ENCODE data around the gene PRKD3.
A peak's percentile ranks its signal among the peaks of the same experiment; 100 is the strongest.

Gene PRKD3

DNA sequence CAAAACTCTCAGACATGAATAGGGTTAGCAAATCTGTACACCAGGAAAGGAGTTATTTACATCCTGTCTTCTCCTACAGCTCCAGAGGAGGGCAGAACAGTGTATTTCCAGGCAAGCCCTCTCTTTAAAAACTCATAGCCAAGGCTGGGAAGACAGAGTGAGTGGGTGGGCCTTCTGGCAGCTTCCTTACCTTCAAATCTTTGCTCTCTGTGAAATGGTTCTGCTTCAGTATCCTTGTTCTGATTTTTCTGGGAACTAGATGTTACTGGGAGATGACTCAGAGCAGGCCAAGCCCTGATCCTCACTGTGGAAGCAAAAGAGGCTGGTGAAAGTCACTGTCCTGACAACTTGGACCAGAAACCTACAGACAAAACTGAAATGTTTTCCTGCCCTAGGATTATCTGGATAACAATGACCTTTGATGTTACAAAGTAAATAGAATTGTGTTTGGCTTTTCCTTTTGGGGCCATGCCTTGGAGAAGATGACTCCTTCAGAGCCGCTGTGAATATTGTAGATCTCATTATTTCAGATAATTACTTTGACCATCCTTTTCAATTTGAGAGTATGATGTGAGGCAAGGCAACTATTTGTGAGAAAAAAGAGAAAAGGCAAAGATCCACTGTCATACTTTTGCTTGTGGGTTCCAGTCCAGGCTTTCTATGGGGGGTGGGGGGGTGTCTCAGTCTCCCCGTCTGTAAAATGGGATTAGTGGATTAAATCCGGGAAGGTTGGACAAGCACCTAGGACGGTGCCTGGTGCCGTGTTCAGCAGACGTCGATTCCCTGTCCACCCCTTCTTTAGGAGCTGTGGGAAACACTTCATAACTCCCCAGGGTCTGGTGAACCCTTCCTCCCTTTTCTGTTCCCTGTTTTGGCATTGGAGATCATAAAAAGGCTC is 19.2 kb upstream of the PRKD3 start:
- no peak for DNase-seq (ENCODE audit: low read depth in 2 of 2)

DNA sequence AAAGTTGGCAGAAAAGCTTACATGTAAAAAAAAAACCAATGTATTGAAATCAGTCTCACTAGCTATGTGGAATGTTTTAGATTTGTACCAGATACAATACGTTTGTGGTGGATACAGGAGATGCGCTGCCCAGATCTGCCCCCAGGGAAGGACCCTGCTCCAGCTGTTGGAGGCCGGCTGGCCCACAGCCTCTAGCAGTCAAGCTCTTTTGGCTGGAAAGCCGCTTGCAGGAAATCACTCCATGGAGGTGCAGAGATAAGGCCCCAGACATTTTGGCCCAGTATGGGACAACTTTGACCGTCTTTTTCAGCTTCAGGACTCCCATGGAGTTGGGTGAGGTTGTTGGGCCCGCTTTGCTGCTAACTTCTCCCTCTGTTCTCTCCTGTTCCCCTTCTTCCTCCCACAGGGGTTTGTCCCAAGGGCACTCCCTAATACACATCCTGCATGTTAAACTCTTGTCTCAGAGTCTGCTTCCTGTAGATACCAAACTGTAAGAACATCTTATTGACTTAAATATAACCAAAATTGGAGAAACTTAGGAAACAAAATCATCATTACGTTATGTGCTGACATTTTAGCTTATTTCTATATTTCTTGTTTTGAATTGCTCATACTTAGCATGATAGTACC is 18.1 kb upstream of the PRKD3 start:
- DNase-seq (ENCODE audit: low read depth in 2 of 2) = no peak

DNA sequence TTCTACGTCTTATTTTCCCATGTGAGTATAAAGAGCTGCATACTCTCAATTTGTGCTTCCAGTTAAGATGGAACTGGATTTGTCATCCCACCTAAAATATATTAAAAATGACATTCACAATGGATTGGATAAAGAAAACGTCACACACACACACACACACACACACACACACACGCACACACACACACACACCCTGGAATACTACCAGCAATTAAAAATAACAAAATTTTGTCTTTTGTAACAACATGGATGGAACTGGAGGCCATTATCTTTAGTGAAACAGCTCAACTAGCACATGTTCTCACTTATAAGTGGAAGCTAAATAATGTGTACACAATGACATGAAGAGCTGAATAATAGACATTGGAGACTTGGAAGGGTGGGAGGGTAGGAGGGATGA is 16.0 kb upstream of the PRKD3 start:
- DNase-seq (ENCODE audit: low read depth in 2 of 2) = no peak

DNA sequence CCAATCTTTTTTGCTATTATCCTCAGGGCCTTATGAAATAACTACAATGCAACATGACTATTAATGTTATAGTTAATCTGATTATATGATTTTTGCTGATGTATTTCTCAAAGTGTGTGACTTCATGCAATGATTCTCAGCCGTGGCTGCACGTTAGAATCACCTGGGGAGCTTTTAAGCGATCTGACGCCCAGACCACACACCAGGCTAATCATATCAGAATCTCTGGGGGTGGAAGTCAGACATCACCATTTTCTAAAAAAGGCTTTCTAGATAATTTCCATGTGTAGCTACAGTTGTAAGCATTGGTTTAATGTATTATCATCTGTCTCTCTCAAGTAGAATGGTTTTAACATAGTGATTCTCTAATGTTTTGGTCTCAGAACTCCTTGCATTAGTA is 14.3 kb upstream of the PRKD3 start:
- DNase-seq (ENCODE audit: low read depth in 2 of 2) = no peak

DNA sequence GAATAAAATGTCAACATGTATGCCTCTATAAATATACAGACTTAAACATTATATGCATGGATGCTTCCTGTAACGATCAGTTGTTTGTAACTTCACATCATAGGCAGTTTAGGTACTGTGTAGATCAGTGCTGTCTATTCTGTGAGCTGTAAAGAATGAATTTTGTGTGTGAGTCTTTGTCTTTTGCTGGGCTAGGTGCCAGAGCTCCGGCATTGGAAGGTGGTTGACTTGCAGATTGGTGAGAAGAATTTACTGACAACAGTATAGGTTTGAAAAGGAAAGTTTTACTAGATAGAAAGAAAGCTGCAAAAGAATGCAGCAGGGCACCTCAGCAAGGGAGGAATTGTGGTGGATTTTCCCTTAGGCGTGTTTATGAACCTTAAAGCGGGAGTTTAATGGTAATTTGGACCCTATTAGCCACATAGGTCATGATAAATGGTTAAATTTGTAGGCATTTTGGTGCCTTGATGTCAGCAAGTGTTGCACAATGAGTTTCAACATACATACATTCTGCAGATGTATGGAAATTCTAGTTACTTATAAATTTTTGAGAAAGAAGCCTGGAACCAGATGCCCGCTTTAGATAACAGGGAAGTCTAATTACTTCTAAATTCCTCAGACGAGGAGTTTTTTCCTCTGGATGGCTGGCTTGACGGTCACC is 13.1 kb upstream of the PRKD3 start:
- DNase-seq (ENCODE audit: low read depth in 2 of 2) = no peak

DNA sequence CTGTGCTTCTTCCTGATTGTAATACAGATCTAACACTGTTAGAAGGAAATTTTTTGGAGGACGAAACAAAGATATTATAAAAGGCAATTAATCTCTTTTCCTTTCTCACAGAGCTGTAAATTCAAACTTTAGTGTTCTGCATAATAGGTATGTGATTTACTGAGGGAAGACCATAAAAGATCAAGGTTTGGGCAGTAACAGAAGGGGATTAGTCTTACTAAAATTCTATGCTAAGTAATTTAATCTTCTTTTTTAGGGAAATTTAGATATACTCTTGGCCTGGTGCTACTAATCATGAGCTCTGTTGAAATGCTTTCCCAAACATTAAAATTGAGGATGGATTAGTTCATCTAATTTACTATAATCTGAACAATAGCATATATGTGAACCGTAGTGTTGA is 11.0 kb upstream of the PRKD3 start:
- no peak for DNase-seq (ENCODE audit: low read depth in 2 of 2)

DNA sequence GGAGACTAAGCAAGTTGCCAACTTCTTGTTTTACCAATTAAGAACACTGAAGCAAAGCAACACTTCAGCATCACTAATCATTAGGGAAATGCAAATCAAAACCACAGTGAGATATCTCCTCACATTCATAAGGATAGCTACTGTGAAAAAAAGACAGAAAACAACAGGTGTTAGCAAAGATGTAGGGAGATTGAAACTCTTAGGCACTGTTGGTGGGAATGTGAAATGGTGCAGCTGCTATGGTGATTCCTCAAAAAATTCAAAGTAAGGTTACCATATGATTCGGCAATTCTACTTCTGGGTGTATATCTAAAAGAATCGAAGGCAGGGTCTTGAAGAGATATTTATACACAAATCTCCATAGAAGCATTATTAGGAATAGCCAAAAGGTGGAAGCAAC is 8.6 kb upstream of the PRKD3 start:
- DNase-seq (ENCODE audit: low read depth in 2 of 2) = no peak

DNA sequence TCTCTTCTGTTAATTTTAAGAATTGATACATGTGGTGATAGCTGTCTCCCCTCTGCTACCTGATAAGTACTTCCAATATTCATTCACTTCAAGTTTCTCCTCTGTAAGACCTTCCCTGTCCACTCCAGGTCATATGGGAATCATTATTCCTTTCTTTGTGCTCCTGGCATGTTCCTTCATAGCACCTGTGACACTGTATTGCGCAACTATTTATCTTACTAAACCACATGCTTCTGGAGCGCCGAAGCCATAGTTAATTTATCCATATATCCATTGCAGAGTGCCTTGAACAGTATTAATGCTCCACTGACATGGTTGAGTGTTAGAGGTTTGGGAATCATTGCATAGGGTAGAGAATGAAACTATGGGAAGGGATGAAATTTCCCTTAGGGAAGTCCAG is 7.9 kb upstream of the PRKD3 start:
- DNase-seq (ENCODE audit: low read depth in 2 of 2) = no peak

DNA sequence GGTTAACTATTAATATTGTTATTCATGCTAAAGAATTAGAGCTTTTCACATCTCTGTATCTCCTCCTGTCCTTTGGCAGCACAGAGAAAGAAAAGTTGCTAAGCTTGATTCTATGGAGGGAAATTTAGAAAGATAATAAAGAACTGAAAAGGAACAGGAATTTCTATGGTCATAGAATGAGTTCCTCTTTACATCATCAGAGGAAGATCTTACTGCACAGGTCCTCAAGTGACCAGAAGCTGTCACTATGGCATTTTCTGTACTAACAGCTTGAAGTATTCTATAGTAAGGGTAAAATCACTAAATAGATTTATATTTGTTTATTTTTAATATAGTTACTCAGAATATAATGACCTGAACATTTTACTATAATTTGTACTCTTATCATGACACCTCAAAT is 6.0 kb upstream of the PRKD3 start:
- no peak for DNase-seq (ENCODE audit: low read depth in 2 of 2)

DNA sequence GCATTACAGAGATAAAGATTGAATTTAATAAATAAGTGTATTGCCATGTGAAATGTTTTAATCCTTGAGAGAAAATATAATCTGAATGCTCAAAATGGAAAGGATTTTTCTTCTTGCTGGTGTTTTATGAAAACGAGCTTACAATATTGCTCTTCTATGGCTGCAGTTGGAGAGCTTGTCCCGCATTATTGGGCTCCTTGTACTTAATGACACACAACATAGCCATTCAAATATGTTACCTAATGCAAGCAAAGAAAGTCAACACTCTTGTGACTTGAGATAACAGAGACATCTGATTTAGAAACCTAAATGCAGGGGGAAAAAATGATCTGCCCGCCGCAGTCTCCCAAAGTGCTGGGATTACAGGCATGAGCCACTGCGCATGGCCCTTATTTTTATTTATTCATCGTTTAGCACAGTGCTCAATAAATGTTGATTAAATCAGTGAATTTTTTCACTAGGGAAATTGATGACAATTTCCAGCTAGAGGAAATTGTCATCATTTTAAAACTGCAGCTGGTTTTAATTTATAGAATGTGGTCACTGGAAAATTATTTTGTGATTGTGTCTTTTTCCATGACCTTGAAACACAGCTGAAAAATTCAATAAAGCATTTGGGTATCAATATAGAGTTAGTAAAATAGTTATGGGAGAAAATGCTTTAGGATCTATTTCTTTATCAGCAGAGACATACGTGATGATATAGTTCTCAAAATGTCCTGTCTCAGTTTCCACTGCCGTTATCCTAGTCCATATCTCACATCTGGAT is 2.4 kb upstream of the PRKD3 start:
- no peak for DNase-seq (ENCODE audit: low read depth in 2 of 2)

DNA sequence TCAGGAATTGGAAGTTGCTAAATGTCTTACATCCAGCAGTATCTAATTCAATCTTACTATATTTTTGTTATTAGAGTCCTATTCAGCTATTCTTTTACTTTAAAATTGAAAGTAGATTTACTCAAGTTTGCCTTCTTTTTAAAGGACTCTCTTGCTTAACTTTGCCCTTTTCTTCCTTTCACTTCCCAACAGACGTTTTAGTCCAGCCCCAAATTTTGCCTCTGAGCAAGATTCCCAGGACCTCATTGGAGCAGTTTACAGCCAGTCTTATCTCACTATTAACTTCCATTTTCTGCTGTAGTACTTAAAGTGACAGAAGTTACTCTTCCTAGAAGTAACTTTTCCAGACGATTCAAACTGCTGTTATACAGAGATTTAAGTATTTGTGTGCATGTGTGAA is 1.7 kb upstream of the PRKD3 start:
- no peak for DNase-seq (ENCODE audit: low read depth in 2 of 2)

DNA sequence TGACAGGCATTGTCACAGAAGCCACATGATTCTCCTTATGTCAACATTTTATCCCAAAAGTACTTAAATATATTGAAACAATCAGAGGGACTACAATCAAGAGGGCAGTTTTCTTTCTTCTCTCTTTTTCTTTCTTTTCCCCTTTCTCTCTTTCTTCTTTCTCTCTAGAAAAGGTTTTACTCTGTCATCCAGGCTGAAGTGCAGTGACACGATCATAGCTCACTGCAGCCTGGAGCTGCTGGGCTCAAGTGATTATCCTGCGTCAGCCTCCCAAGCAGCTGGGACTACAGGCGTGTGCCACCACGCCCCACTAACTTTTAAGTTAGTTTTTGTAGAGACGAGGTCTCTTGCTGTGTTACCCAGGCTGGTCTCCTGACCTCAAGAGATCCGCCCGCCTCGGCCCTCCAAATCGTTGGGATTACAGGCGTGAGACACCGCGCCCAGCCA is 1.0 kb upstream of the PRKD3 start:
- DNase-seq (ENCODE audit: low read depth in 2 of 2) = no peak

DNA sequence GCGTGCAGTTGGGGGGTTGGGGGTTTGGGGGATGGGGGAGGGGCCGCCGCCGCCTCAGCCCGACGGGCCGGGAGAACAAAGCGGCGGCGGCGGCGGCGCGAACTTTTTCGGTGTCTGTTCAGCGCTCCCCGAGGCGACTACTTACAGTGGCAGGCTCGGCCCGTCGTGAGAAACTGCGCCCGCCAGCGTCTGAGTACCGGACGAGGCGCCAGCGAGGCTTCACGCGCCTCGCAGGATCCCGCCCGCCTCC is 172 bp downstream of the PRKD3 start:
- peak in 1 of 2 donors; percentile 29 for DNase-seq (ENCODE audit: low read depth in 2 of 2)

DNA sequence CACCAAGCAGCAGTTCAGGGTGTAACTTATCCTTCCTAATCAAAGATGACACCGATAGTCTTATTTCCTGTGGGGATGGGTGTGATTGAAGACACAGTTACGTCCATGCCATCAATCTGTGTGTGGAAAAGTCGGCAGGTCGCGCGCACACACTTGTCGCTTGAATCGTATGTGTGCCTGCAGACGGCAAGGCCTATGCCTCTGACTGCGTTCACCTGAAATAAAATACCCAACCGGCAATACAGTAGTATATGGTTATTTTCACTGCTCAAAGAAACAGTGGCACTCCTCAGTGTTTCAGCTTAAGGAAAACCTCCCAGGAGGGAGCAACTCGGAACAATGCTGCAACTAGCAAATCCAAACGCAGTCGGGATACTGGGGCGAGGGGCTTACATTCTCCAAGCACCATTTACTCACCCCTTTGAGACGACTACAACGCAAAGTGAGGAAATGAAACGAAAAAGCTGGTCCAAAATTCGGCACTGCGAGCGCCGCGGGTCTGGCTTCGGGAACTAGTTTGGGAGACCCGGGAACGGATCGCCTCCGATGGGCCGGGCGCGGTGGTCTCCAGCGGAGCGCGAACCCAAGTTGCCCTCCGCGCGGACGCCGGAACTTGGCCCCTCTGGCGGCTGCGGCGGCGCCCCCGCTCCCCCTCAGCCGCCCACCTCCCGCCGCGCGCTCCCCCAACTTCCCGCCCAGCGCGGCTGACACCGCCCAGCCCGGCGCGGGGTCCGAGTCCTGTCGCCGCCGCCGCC is 675 bp downstream of the PRKD3 start:
- no peak for DNase-seq (ENCODE audit: low read depth in 2 of 2)

DNA sequence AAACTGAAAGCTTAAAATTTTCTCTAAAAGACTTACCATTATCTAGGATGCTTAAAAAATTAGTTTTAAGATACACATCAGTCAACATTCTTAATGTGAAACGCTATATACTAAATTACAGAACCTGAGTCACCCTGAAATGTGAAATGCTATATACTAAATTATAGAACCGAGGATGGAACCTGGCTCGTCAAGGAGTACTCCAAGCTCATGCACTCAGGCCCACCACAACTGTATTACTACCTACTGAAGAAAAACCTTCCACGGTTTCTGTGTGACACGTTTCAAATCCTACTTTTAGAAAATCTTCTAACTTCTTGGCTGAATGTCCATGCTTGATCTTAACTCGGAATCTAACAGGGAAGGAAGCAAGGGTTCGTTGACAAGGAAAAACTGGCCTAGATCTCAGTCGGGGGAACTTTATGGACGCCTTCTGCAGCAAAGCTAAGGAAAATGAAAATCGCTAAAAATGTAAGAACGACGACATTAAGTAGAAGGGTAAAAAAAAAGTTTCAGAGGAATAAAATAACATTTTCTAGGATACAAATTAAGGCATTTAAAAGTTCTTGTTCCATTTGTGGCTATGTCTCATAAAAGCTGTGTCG is 1.4 kb downstream of the PRKD3 start:
- no peak for DNase-seq (ENCODE audit: low read depth in 2 of 2)

DNA sequence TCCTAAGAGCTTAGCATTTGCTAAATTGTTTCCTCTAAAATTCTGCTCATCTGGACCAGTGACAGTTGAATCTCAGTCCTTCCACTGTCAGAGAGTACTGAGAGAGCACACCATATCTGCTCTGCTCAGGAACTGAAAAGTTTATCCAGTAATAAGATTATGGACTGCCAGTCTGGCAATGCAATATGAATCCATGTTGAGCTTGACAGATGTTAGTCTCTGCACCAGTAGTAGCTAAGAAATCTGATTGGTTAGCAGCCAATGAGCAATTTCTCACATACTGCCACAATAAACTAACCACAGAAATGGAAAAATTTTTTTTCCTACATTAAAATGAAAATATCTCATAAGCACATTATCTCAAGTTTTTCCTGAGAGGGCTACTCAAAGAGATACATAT is 2.3 kb downstream of the PRKD3 start:
- DNase-seq (ENCODE audit: low read depth in 2 of 2) = no peak

DNA sequence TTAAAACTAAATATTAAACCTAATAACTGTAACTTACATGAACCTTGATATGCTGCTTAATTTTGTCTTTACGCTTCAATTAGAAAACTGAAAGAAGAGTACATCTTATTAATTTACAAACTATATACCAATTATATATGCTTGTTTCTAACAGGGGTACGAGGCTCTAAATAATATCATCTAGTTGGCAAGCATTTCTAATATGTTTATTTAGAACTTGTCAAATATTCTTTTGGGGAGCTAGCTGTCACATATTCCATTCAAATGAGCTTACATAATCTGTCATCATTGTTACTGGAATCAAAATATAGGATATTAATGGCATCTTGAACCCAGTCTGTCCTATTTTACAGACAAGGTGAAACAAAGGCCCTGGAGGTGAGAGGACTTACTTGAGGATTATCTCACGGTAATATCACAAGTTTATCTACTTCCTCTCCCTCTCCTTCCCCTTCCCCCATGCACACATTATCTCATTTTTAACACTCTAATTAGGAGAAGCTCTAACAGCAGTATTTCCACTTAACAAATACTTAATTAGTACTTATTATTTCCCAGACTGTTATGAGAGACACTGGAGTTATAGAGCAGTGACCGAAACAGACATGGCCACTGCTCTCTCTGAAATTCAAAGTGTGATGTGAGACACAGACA is 3.5 kb downstream of the PRKD3 start:
- no peak for DNase-seq (ENCODE audit: low read depth in 2 of 2)

DNA sequence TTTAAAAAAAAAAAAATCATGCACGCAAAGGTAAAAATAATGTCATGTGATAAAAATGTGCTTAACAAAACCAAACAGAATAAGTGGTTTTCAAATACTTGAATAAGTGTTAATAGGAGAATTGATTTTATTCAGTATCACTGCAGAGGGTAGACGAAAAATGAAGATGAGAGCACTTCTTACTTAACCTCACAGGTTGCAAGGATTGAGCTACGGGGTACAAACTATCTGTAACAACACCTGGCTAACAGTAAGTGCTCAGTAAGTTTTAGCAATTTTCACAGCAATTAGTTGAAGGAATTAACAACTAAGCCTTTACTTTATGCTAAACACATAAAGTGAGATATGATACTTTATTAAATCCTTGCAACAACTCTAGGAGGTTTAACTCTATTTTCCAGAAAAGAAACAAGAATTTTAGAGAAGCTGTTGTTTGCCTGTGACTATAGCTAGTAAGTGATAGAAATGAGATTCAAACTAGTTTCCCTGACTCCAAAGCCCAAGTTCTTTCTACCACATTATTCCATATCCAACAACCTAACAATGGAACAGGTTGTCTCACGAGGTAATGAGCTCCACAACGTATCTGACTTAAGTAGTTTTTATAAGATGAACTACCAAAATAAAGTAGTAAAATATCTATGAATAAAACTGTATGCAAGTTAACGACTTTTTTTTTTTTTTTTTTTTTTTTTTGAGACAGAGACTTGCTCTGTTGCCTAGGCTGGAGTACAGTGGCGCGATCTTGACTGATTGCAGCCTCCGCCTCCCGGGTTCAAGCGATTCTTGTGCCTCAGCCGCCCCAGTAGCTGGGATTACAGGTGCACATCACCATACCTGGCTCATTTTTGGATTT is 4.7 kb downstream of the PRKD3 start:
- DNase-seq (ENCODE audit: low read depth in 2 of 2) = no peak

DNA sequence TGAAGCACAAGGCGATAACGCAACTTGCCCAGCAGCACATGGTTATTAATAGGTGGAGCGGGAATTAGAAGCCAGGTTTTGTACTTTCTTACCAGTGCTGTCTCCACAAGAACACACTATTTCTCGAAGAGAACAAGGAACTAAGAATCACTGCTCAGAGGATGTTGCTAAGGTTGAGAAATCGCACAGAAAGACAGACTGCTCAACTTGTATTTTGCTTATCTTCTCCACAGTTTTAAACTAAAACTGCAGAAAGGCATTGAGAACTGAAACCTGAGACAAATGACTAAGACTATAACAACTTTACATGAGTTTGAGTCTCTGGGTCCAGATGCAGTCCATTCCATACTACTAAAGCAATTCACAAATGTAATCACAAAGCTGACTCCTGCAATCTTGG is 6.2 kb downstream of the PRKD3 start:
- DNase-seq (ENCODE audit: low read depth in 2 of 2) = no peak

DNA sequence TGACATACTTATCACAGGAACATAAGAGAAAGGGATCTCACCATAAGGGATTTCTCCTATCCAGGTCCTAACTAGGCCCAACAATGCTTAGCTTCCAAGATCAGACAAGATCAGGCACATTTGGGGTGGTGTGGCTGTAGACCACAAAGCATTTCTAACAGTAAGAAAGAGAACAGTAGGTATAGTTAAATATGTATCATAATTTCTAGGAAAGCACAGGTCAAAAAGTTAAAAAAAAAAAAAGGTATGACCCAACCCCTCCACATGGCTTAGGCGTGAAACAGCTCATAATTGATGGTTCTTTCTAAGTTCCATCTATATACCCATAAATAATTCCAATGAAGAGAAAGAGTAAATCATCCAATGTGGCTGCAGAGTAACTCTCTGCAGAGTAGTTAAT is 6.9 kb downstream of the PRKD3 start:
- no peak for DNase-seq (ENCODE audit: low read depth in 2 of 2)

Data from stimulated activated CD4-positive, alpha-beta T cell treated with anti-CD3 and anti-CD28 coated beads, Interleukin-15, amount 100 ng/mL, for 48 hours (primary cell).